G401.6 (cell line): Measurements from ENCODE around the gene YWHAB.

ENCODE experiments used
- FAIRE-seq: peaks from 2 replicates; lab custom pipeline; 2012; peaks lifted over from hg19 to GRCh38; lab: Jason Lieb, UNC

Gene YWHAB

DNA sequence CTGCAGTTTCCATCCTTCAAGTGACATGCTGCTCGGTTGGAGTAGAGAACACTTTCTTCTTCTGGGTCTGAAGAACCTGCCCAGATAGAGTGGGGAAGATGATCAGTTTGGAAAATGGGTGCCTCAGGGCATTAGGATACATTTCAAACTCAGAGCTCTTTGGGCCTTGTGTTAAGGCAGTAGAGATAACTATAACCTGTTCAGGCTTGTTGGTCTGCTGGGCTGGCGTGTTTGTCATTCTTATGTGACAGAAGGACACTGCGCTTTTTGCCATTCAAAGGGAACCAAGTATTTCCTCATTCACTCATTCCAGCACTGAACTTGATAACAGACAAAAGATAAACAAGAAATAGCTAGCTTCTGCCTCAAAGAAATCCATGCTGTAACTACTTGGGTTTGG, 70.9 kb downstream of the YWHAB start:
- no peak for FAIRE-seq
